ENCODE measurements around the gene KCNK17. TPM values are rescaled to one million over a fixed set of nuclear protein-coding genes. Genes with fewer than 3 reads are reported as not detected.

KCNK17 gene
- polyA plus RNA-seq, 1 donor = 3.2 TPM

DNA sequence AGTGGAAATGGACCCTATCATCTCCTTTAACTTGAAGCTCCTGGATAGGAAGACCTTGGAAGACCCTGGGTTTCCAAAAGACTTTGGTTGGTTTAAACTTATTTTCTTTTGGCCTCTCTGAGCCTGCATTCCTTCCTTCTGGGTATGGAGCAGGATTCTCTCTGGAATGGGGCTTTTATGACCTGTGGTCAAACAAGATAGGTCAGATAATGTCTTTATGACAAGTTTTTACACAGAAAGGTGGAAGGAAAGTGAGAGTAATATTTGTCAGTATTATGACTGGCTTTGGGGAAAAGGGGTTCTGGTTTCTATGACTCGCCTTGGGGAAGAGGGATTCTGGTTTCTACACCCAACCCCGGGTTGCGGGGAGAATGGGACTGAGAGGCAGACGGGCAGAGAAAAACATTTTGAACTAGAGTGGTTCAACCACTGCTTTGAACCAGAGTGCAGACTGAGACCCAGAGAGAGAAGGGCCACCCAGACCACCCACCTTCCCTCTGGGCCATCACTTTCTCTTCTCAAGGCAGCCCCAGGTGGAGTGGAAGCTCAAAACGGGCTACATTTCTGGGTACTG is 47.4 kb downstream of the KCNK17 start:
- Histone ChIP-seq H3K4me3 (ENCODE audit: low read length) (no peak overlapping the region), H3K27me3 (ENCODE audit: control insufficient read depth, insufficient read depth, low read length) (peaks cover 7% of the 10 kb centered on the region), H3K4me1 (ENCODE audit: control insufficient read depth, insufficient read depth, low read length) (peaks cover 8% of the 10 kb centered on the region), H3K9me3 (ENCODE audit: control insufficient read depth, low read depth, low read length) (no peaks in the 10 kb centered on the region), H3K36me3 (ENCODE audit: control insufficient read depth, insufficient read depth, low read length) (no peaks in the 10 kb centered on the region), H3K27ac (ENCODE audit: low read length) (no peak overlapping the region)
- DNase-seq = no peak
- WGBS (ENCODE audit: insufficient coverage, low lambda C conversion rate) = no CpG with 5 or more reads among the region's 5 CpGs

DNA sequence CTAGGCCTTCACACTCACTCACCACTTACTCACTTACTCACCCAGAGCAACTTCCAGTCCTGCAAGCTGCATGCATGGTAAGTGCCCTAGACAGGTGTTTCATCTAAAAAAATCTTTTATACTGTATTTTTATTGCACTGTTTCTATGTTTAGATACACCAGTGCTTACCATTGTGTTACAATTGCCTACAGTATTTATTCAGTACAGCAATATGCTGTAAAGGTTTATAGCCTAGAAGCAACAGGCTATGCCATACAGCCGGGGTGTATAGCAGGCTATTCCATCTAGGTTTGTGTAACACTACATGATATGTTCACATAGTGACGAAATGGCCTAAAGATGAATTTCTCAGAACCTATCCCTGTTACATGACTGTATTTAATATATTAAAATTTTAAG is 47.8 kb downstream of the KCNK17 start:
- no CpG with 5 or more reads among the region's 2 CpGs for WGBS (ENCODE audit: insufficient coverage, low lambda C conversion rate)
- peak in 1 of 2 donors; percentile 36 for DNase-seq

DNA sequence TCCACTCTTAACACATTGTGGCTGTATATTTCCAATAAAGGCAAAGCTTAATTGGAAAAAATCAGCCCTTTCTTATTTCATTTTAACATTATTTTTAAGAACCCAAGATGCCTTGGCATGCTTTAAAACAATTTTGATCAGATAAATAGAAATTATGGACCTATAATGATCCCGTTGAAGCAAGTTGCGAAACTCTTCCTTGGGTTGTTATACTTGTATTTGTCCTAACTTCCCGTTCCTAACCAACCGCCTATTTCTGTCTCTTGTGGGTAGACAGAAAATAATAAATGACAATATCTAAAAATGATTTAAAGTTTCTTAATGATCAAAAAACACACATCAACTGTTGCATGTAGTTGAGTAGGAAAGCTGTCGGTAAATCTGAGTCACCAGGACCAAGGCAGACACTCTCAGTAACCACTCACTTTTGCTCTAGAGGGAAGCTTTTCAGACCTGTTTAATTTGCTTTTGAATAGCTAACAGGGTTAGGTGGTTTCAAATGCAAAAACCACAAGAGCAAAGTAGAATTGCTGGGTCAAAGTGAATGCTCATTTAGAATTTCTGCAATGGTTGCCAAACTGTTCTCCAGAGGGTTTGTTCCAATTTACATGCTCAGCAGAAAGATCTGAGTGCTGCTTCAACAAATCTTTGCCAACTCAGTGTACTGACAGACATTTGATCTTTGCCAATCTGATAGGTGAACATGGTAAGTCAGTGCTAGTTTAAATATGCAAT is 50.7 kb downstream of the KCNK17 start:
- Histone ChIP-seq H3K9me3 (ENCODE audit: control insufficient read depth, low read depth, low read length) (no peaks in the 10 kb centered on the region), H3K4me3 (ENCODE audit: low read length) (no peak overlapping the region), H3K27me3 (ENCODE audit: control insufficient read depth, insufficient read depth, low read length) (peaks cover 4% of the 10 kb centered on the region), H3K4me1 (ENCODE audit: control insufficient read depth, insufficient read depth, low read length) (peaks cover 16% of the 10 kb centered on the region), H3K36me3 (ENCODE audit: control insufficient read depth, insufficient read depth, low read length) (no peaks in the 10 kb centered on the region), H3K27ac (ENCODE audit: low read length) (no peak overlapping the region)
- DNase-seq = no peak
- 43% methylated on average over 2 of the region's 5 CpGs for WGBS (ENCODE audit: insufficient coverage, low lambda C conversion rate)

More for the DNA sequence above, 47.8 kb downstream of the KCNK17 start:
- peaks cover 12% of the 10 kb centered on the region for H3K4me1 ChIP-seq (ENCODE audit: control insufficient read depth, insufficient read depth, low read length)
- peaks cover 7% of the 10 kb centered on the region for H3K27me3 ChIP-seq (ENCODE audit: control insufficient read depth, insufficient read depth, low read length)
- H3K27ac ChIP-seq (ENCODE audit: low read length) = no peak overlapping the region
- no peaks in the 10 kb centered on the region for H3K9me3 ChIP-seq (ENCODE audit: control insufficient read depth, low read depth, low read length)
- no peak overlapping the region for H3K4me3 ChIP-seq (ENCODE audit: low read length)
- H3K36me3 ChIP-seq (ENCODE audit: control insufficient read depth, insufficient read depth, low read length) = no peaks in the 10 kb centered on the region

DNA sequence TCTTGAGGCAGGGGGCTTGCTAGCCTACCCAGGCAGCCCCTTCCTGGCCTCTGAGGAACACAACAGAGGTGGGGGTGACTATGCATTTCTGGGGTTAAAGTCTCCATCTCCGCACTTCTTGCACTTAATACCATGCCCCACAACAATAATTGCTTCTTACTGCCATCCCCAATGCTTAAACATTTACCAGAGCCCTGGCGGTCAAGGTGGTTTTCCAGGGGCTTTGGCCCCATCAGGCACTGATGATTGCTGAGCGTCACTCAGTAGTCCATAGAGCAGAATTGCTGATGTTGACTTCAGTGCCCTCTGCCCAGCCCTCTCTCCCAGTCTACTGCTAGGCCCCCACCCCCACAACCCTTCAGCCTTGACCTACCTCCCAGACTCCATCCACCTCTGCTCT is 52.5 kb downstream of the KCNK17 start:
- no CpG with 5 or more reads among the region's 3 CpGs for WGBS (ENCODE audit: insufficient coverage, low lambda C conversion rate)
- DNase-seq = peak; percentile 48 to 78
- H3K27ac ChIP-seq (ENCODE audit: low read length) = no peak overlapping the region

DNA sequence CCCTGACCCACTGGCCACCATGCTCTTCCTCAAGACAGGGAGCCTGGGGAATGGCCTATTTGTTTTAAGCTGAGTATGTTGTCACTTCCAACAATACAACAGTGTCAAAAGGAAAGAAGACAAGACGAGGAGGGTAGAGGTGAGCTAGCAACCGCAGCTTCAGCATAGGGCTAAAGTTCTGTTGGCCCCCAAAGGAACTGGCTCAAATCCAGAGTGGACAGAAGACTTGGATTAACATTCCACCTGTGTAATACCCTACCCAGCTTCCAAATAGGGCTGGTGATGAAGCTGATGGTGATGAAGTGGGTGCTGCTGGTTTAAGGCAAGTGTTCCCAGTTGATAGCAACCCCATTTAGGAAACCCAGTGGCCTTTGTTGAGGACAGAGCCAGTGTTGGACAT is 53.3 kb downstream of the KCNK17 start:
- H3K27ac ChIP-seq (ENCODE audit: low read length) = no peak overlapping the region
- no peaks in the 10 kb centered on the region for H3K27me3 ChIP-seq (ENCODE audit: control insufficient read depth, insufficient read depth, low read length)
- H3K4me3 ChIP-seq (ENCODE audit: low read length) = no peak overlapping the region
- H3K9me3 ChIP-seq (ENCODE audit: control insufficient read depth, low read depth, low read length) = no peaks in the 10 kb centered on the region
- no peaks in the 10 kb centered on the region for H3K36me3 ChIP-seq (ENCODE audit: control insufficient read depth, insufficient read depth, low read length)
- WGBS (ENCODE audit: insufficient coverage, low lambda C conversion rate) = 100% methylated on average over 2 of the region's 2 CpGs
- peaks cover 12% of the 10 kb centered on the region for H3K4me1 ChIP-seq (ENCODE audit: control insufficient read depth, insufficient read depth, low read length)
- no peak for DNase-seq

More for the DNA sequence above, 52.5 kb downstream of the KCNK17 start:
- Histone ChIP-seq H3K4me1 (ENCODE audit: control insufficient read depth, insufficient read depth, low read length) (peaks cover 14% of the 10 kb centered on the region), H3K9me3 (ENCODE audit: control insufficient read depth, low read depth, low read length) (no peaks in the 10 kb centered on the region), H3K4me3 (ENCODE audit: low read length) (no peak overlapping the region), H3K36me3 (ENCODE audit: control insufficient read depth, insufficient read depth, low read length) (no peaks in the 10 kb centered on the region), H3K27me3 (ENCODE audit: control insufficient read depth, insufficient read depth, low read length) (no peaks in the 10 kb centered on the region)

DNA sequence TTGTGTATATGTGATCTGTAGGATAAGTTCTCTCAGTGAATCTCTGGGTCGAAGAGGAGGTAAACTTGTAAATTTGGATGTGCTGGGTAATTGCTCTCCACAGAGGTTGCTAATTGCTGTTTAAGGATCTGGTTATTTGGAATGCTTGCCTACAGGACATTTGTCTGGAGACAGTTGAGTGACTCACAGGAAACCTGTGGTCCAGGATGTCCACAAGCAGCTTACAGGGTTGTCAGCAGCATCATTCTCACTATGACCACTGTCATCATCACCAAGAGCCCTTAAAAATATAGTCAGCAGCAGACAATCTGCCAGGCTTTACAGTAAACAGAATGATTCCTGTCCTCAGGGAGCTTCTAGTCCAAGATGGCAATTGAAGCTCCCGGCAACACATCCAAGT is 53.8 kb downstream of the KCNK17 start:
- Histone ChIP-seq H3K4me1 (ENCODE audit: control insufficient read depth, insufficient read depth, low read length) (peaks cover 12% of the 10 kb centered on the region), H3K4me3 (ENCODE audit: low read length) (no peak overlapping the region), H3K27me3 (ENCODE audit: control insufficient read depth, insufficient read depth, low read length) (no peaks in the 10 kb centered on the region), H3K9me3 (ENCODE audit: control insufficient read depth, low read depth, low read length) (no peaks in the 10 kb centered on the region), H3K27ac (ENCODE audit: low read length) (no peak overlapping the region), H3K36me3 (ENCODE audit: control insufficient read depth, insufficient read depth, low read length) (no peaks in the 10 kb centered on the region)
- no peak for DNase-seq
- WGBS (ENCODE audit: insufficient coverage, low lambda C conversion rate) = no CpG with 5 or more reads among the region's 2 CpGs

DNA sequence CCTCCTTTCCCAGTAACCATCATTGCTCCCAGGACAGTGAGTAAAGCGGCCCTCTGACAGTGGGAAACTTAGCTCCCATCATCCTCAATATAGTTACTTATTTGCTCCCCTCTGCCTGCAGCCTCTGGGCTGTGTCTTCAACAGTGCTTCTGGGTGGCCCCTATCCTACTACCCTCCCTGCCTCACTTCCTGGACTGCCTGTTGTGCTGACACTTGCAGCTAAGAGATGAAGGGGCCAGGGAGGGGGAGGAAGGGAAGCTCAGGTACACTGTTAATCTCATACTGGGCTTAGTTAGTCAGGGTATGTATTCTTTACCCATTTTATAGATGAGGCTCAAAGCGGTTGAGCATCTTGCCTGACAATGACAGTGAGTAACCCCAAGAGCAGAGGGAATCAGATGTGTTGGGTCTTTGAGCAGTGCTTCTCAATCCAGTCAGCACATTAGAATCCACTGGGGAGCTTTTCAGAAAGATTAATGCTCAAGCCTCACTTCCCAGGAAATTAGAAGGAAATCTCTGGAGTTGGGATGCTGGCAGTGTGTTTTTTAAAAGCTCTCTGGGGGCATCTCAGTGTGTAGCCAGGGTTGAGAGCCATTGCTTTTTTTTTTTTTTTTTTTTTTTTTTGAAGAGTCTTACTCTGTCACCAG is 57.8 kb downstream of the KCNK17 start:
- Histone ChIP-seq H3K9me3 (ENCODE audit: control insufficient read depth, low read depth, low read length) (no peaks in the 10 kb centered on the region), H3K4me3 (ENCODE audit: low read length) (no peak overlapping the region), H3K4me1 (ENCODE audit: control insufficient read depth, insufficient read depth, low read length) (peaks cover 9% of the 10 kb centered on the region), H3K36me3 (ENCODE audit: control insufficient read depth, insufficient read depth, low read length) (no peaks in the 10 kb centered on the region), H3K27ac (ENCODE audit: low read length) (no peak overlapping the region), H3K27me3 (ENCODE audit: control insufficient read depth, insufficient read depth, low read length) (no peaks in the 10 kb centered on the region)
- DNase-seq = no peak
- no CpG with 5 or more reads among the region's 2 CpGs for WGBS (ENCODE audit: insufficient coverage, low lambda C conversion rate)

DNA sequence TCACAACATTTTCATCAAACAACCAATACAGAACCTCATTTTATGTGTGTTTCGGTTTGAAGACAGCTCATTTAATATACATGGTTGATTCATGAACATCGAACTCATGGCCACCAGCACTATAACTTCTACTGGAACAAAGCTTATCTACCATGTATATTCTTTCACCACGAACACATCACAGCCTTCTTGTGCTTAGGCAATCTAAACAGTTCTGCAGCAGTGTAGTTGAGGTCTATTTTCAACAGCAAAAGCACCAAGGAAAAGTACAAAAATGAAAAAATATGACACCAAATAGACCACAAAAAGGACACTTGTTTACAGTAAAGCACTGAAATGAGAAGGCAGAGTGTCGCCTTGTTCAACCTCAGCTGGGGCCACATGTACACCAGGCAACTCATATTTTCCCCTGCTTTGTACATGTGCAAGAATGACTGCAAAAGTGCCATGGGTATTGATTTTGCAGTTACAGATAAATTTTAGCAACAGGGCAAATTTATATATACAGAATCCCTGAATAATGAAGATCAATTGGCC is 59.2 kb downstream of the KCNK17 start:
- Histone ChIP-seq H3K36me3 (ENCODE audit: control insufficient read depth, insufficient read depth, low read length) (no peaks in the 10 kb centered on the region), H3K27me3 (ENCODE audit: control insufficient read depth, insufficient read depth, low read length) (no peaks in the 10 kb centered on the region), H3K9me3 (ENCODE audit: control insufficient read depth, low read depth, low read length) (no peaks in the 10 kb centered on the region), H3K4me1 (ENCODE audit: control insufficient read depth, insufficient read depth, low read length) (peaks cover 5% of the 10 kb centered on the region), H3K27ac (ENCODE audit: low read length) (no peak overlapping the region), H3K4me3 (ENCODE audit: low read length) (no peak overlapping the region)
- DNase-seq = no peak
- WGBS (ENCODE audit: insufficient coverage, low lambda C conversion rate) = 100% methylated on average over 1 of the region's 4 CpGs

DNA sequence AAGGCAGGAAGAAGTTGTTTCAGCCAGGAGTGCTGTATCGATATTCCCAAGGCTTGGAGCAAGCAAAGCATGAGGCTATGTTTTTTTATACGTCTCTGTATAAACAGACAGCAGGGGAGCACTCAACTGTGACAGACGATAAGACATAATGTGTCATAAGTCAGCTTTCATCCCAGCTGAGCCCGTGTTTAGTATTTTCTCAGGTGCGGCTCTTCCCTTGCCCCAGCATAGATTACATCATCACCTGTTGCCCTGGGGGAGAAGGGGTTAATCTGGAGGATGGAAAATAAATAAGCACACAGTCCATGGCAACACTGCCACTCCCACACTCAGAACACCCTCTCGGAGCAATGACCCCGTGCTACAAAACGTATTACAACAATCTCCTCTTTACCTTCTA is 62.8 kb downstream of the KCNK17 start:
- DNase-seq = peak; percentile 70 to 90
- Histone ChIP-seq H3K4me1 (ENCODE audit: control insufficient read depth, insufficient read depth, low read length) (peaks cover 9% of the 10 kb centered on the region), H3K27ac (ENCODE audit: low read length) (no peak overlapping the region), H3K4me3 (ENCODE audit: low read length) (no peak overlapping the region), H3K27me3 (ENCODE audit: control insufficient read depth, insufficient read depth, low read length) (no peaks in the 10 kb centered on the region), H3K36me3 (ENCODE audit: control insufficient read depth, insufficient read depth, low read length) (no peaks in the 10 kb centered on the region), H3K9me3 (ENCODE audit: control insufficient read depth, low read depth, low read length) (no peaks in the 10 kb centered on the region)
- 0% methylated on average over 3 of the region's 8 CpGs for WGBS (ENCODE audit: insufficient coverage, low lambda C conversion rate)

DNA sequence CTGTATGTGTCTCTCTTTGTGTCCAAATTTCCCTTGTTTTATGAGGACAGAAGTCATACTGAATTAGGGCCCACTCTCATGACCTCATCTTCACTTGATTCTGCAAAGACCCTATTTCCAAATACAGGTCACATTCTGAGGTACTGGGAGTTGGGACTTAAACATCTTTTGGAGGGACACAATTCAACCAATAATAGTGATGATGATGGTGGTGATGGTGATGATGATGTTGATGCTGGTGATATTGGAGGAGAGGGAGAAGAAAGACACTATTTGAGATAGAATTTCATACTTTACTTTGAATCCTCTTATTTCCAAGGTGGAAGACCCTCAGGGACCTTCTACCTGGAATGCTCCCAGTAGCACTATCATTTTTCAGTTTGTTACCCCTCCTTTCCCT is 63.7 kb downstream of the KCNK17 start:
- no peak for DNase-seq
- no peaks in the 10 kb centered on the region for H3K36me3 ChIP-seq (ENCODE audit: control insufficient read depth, insufficient read depth, low read length)
- peaks cover 9% of the 10 kb centered on the region for H3K4me1 ChIP-seq (ENCODE audit: control insufficient read depth, insufficient read depth, low read length)
- no peaks in the 10 kb centered on the region for H3K9me3 ChIP-seq (ENCODE audit: control insufficient read depth, low read depth, low read length)
- H3K27ac ChIP-seq (ENCODE audit: low read length) = no peak overlapping the region
- H3K4me3 ChIP-seq (ENCODE audit: low read length) = no peak overlapping the region
- no peaks in the 10 kb centered on the region for H3K27me3 ChIP-seq (ENCODE audit: control insufficient read depth, insufficient read depth, low read length)

Measured in large intestine (tissue), 3 donors.